ENCODE data around the gene ADCY9.

The ADCY9 gene

GRCh38 chr16:4120176-4120575 is 3.9 kb upstream of the ADCY9 start:
- no peak for DNase-seq

- no peak for DNase-seq
Observed at GRCh38 chr16:4117250-4117578, 972 bp upstream of the ADCY9 start.

- no peak for DNase-seq
Observed at GRCh38 chr16:4115949-4116318, 308 bp downstream of the ADCY9 start.

- peak; percentile 76 for DNase-seq
Observed at GRCh38 chr16:4115209-4115948, 863 bp downstream of the ADCY9 start.

- no peak for DNase-seq
Observed at GRCh38 chr16:4114257-4115208, 1.7 kb downstream of the ADCY9 start.

GRCh38 chr16:4113358-4114256 is 2.6 kb downstream of the ADCY9 start:
- no peak for DNase-seq

- no peak for DNase-seq
Observed at GRCh38 chr16:4111748-4112696, 4.2 kb downstream of the ADCY9 start.

GRCh38 chr16:4110680-4111079 is 5.6 kb downstream of the ADCY9 start:
- no peak for DNase-seq

GRCh38 chr16:4110065-4110464 is 6.2 kb downstream of the ADCY9 start:
- no peak for DNase-seq

GRCh38 chr16:4109250-4109736 is 6.9 kb downstream of the ADCY9 start:
- DNase-seq: no peak

- DNase-seq: no peak
Observed at GRCh38 chr16:4106516-4106915, 9.7 kb downstream of the ADCY9 start.

GRCh38 chr16:4105848-4106247 is 10.4 kb downstream of the ADCY9 start:
- no peak for DNase-seq

GRCh38 chr16:4103745-4104144 is 12.5 kb downstream of the ADCY9 start:
- DNase-seq: no peak

GRCh38 chr16:4101421-4102219 is 14.6 kb downstream of the ADCY9 start:
- no peak for DNase-seq

GRCh38 chr16:4098501-4098900 is 17.7 kb downstream of the ADCY9 start:
- DNase-seq: no peak

GRCh38 chr16:4097826-4098240 is 18.4 kb downstream of the ADCY9 start:
- no peak for DNase-seq

GRCh38 chr16:4096509-4096908 is 19.7 kb downstream of the ADCY9 start:
- DNase-seq: no peak

GRCh38 chr16:4094127-4094773 is 22.0 kb downstream of the ADCY9 start:
- no peak for DNase-seq

GRCh38 chr16:4093495-4094126 is 22.6 kb downstream of the ADCY9 start:
- no peak for DNase-seq

Measured in NCI-H146 (cell line).